SK-N-SH (cell line): Measurements from ENCODE around the gene BRD1. TPM values are rescaled to one million over a fixed set of nuclear protein-coding genes. Genes with fewer than 3 reads are reported as not detected.
"Not testable (repeated sequence)": the region's sequence is repeated elsewhere in the genome, so short reads cannot be mapped to it uniquely, and the experiment has no call there.

Experiments
- CTCF ChIA-PET: fragments of 300-600, 350-600 bp; formaldehyde crosslinking; extraction: SDS; loops from one replicate; lab custom pipeline; 2021; lab: Yijun Ruan, JAX
- POLR2A ChIA-PET: fragments of 350-600 bp; sonication (Branson Sonifier 250); formaldehyde crosslinking; extraction: SDS; loops from one replicate; lab custom pipeline; 2020; ENCODE audit warnings: antibody characterized with exemption, inconsistent platforms; lab: Yijun Ruan, JAX
- DNase-seq: peaks from one replicate; pipeline ENCODE4 v3.0.0; 2012
- H2AFZ ChIP-seq: fragments of 200-600 bp; sonication (generic); 2 replicates; pipeline ENCODE4 v1.8.1; 2016; ENCODE audit warnings: antibody characterized with exemption, mild to moderate bottlenecking, low read depth
- H3F3A ChIP-seq: fragments of 200-600 bp; sonication (generic); replicated peaks from 2 replicates; pipeline ENCODE3; 2016; ENCODE audit warnings: antibody characterized with exemption, mild to moderate bottlenecking; ENCODE audit not compliant: insufficient read depth
- H3K27ac ChIP-seq, 2 experiments: fragments of 200-500 bp in 1 of 2; fragments of 200-600 bp in 1 of 2; sonication (Bioruptor generic) in 1 of 2; sonication (generic), shearing (Covaris generic) in 1 of 2; 2 replicates each; pipeline versions ENCODE4 v1.5.1 to v1.6.1; 2014 to 2016; ENCODE audit warnings: low read depth in 2 of 2, inconsistent platforms in 1 of 2, low read length in 1 of 2, mild to moderate bottlenecking in 1 of 2, mixed read lengths in 1 of 2
- H3K27me3 ChIP-seq: fragments of 200-600 bp; sonication (generic), shearing (Covaris generic); 2 replicates; pipeline ENCODE4 v1.6.1; 2016; ENCODE audit warnings: mixed run types; ENCODE audit not compliant: insufficient read depth
- H3K36me3 ChIP-seq, 2 experiments: fragments of 200-500 bp in 1 of 2; fragments of 200-600 bp in 1 of 2; sonication (Bioruptor generic) in 1 of 2; sonication (generic) in 1 of 2; replicated peaks in 1 of 2; 2 replicates each; pipeline versions ENCODE3 to v1.5.1; 2014 to 2016; ENCODE audit warnings: low read length in 1 of 2, mild to moderate bottlenecking in 1 of 2; ENCODE audit not compliant: insufficient read depth in 2 of 2, control insufficient read depth in 1 of 2
- H3K4me1 ChIP-seq, 2 experiments: fragments of 200-500 bp in 1 of 2; fragments of 200-600 bp in 1 of 2; sonication (Bioruptor generic) in 1 of 2; sonication (generic), shearing (Covaris generic) in 1 of 2; 2 replicates each; pipeline versions ENCODE4 v1.5.1 to v1.6.1; 2014 to 2016; ENCODE audit warnings: low read depth in 1 of 2, low read length in 1 of 2, mixed run types in 1 of 2; ENCODE audit not compliant: insufficient read depth in 2 of 2, control insufficient read depth in 1 of 2
- H3K4me2 ChIP-seq: fragments of 200-600 bp; sonication (generic), shearing (Covaris generic); 2 replicates; pipeline ENCODE4 v1.6.1; 2017; ENCODE audit warnings: mixed run types
- H3K4me3 ChIP-seq, 2 experiments: fragments of 200-500 bp in 1 of 2; fragments of 200-600 bp in 1 of 2; sonication (Bioruptor generic) in 1 of 2; sonication (generic), shearing (Covaris generic) in 1 of 2; 2 replicates each; pipeline versions ENCODE4 v1.5.1 to v1.8.1; 2014 to 2016; ENCODE audit warnings: low read depth in 2 of 2, inconsistent platforms in 1 of 2, low read length in 1 of 2, mild to moderate bottlenecking in 1 of 2, mixed read lengths in 1 of 2, moderate library complexity in 1 of 2
- H3K79me2 ChIP-seq: fragments of 200-600 bp; sonication (generic); 2 replicates; pipeline ENCODE4 v1.8.1; 2017; ENCODE audit warnings: mild to moderate bottlenecking; ENCODE audit not compliant: insufficient read depth
- H3K9ac ChIP-seq: fragments of 200-600 bp; sonication (generic); 2 replicates; pipeline ENCODE4 v1.6.1; 2017; ENCODE audit warnings: mixed run types
- H3K9me2 ChIP-seq: fragments of 200-600 bp; sonication (generic); 2 replicates; pipeline ENCODE4 v1.6.1; 2017; ENCODE audit warnings: mixed run types
- H3K9me3 ChIP-seq: fragments of 200-600 bp; sonication (generic); 2 replicates; pipeline ENCODE4 v1.6.1; 2017; ENCODE audit warnings: mixed run types, mild to moderate bottlenecking, moderate library complexity
- H4K20me1 ChIP-seq: fragments of 200-600 bp; sonication (generic); 2 replicates; pipeline ENCODE4 v1.6.1; 2017; ENCODE audit warnings: mild to moderate bottlenecking, mixed run types; ENCODE audit not compliant: insufficient read depth
- CHD2 ChIP-seq: fragments of 150-350 bp; IDR thresholded peaks from 2 replicates; pipeline ENCODE4 v1.6.1; 2018; ENCODE audit warnings: low read length; ENCODE audit not compliant: partially characterized antibody
- ELF1 ChIP-seq: IDR thresholded peaks from 2 replicates; pipeline ENCODE4 v1.4.0; 2012
- EZH2phosphoT487 ChIP-seq: fragments of 200-600 bp; sonication (generic); IDR thresholded peaks from 2 replicates; pipeline ENCODE4 v1.6.1; 2017; ENCODE audit warnings: low read depth, mixed run types, mild to moderate bottlenecking, antibody characterized with exemption, moderate library complexity, borderline replicate concordance
- FOSL2 ChIP-seq: IDR thresholded peaks from 2 replicates; pipeline ENCODE4 v1.4.0; 2012; ENCODE audit warnings: low read depth, mild to moderate bottlenecking, moderate library complexity, borderline replicate concordance
- FOXJ3 ChIP-seq: sonication (generic); formaldehyde crosslinking; IDR thresholded peaks from 2 replicates; pipeline ENCODE4 v1.5.1; 2020; ENCODE audit warnings: mild to moderate bottlenecking, missing genetic modification reagents
- GABPA ChIP-seq: IDR thresholded peaks from 2 replicates; pipeline ENCODE4 v1.4.0; 2012; ENCODE audit warnings: low read depth, mild to moderate bottlenecking
- JUND ChIP-seq: IDR thresholded peaks from 2 replicates; pipeline ENCODE4 v1.4.0; 2012
- NFIC ChIP-seq: IDR thresholded peaks from 2 replicates; pipeline ENCODE4 v1.4.0; 2012; ENCODE audit warnings: borderline replicate concordance
- RCOR1 ChIP-seq: fragments of 150-350 bp; IDR thresholded peaks from 2 replicates; pipeline ENCODE4 v1.6.1; 2017; ENCODE audit warnings: antibody characterized with exemption, low read length
- RFX5 ChIP-seq: IDR thresholded peaks from 2 replicates; pipeline ENCODE4 v1.6.1; 2012; ENCODE audit warnings: mild to moderate bottlenecking, improper control_type of control experiment, low read length
- TAF1 ChIP-seq: IDR thresholded peaks from 2 replicates; pipeline ENCODE4 v1.6.1; 2012; ENCODE audit warnings: low read depth, mild to moderate bottlenecking, low read length, moderate library complexity, borderline replicate concordance
- TCF12 ChIP-seq: IDR thresholded peaks from 2 replicates; pipeline ENCODE4 v1.4.0; 2012
- TEAD4 ChIP-seq: IDR thresholded peaks from 2 replicates; pipeline ENCODE4 v1.4.0; 2012; ENCODE audit warnings: mild to moderate bottlenecking, borderline replicate concordance; ENCODE audit not compliant: insufficient read depth
- WGBS: methylation state at CpG from one replicate; pipeline ENCODE4 v1.1.6; 2017; ENCODE audit warnings: low lambda C conversion rate; 5-methylcytosine and 5-hydroxymethylcytosine counted together
- polyA plus RNA-seq, 3 experiments: library from polyadenylated mRNA; depleted of rRNA; stranded (reverse); fragments of >200 nt; gene quantifications; 2 replicates each; pipeline ENCODE4 v1.2.3, GENCODE V29; 2012
- TF ChIP-seq, protein P1 (sequence below): IDR thresholded peaks from 2 replicates; pipeline ENCODE4 v1.4.0; 2012; ENCODE audit warnings: low read depth
- TF ChIP-seq, protein P2 (sequence below): fragments of 150-350 bp; IDR thresholded peaks from 2 replicates; pipeline ENCODE4 v1.6.1; 2017; ENCODE audit warnings: antibody characterized with exemption, low read length, low read depth, borderline replicate concordance
- TF ChIP-seq, protein P3 (sequence below): fragments of 200-600 bp; sonication (generic); IDR thresholded peaks from 2 replicates; pipeline ENCODE4 v1.6.1; 2017; ENCODE audit warnings: antibody characterized with exemption, mild to moderate bottlenecking, moderate library complexity

Gene BRD1
- polyA plus RNA-seq, 1 of the 3 experiments (the other 2 are of a cell fraction) = 10.3 TPM

DNA sequence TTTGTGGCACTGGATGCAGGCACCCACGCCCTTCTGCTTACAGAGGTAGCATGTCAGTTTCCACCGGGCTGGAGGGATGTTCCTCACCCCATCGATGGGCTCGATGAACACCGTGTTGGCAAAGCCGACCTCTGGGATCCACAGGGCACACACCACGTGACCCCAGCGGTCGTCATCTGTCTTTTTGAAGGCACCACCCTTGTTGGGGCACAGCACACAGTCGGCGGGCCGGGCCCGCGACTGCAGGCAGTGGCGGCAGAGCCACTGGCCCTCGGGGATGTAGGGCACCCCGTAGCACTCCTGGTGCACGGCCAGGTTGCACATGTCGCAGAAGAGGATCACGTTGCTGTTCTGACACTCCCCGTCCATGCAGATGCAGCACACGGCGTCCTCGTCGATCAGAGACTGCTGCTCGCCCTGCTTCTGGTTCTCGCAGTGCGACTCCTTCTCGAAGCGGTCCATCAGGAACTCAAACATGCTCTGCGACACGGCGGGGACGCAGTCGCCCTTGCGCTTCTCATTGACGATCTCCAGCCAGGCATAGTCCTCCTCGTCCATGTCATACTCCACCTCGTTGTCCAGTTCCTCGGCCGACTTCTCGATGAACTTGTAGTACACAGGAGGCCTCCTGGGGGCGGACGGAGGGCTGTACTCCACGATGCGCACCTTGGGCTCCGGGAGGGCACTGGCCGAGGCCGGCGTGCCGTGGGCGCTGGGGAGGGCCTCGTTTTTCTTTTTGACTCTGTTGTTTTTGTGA lies 4.2 kb downstream of the BRD1 start:
- Histone ChIP-seq H3K4me2 (no peak overlapping the region), H4K20me1 (peaks cover 84% of the 10 kb centered on the region), H3K4me1 (peaks cover 9 to 24% of the 10 kb centered on the region in 2 experiments; a peak in 2 of 4 replicates), H3K9me2 (no peaks in the 10 kb centered on the region), H3K79me2 (peaks cover 87% of the 10 kb centered on the region), H3F3A (no peaks in the 10 kb centered on the region), H3K9ac (no peak overlapping the region), H2AFZ (no peak overlapping the region), H3K9me3 (no peaks in the 10 kb centered on the region), H3K27me3 (no peaks in the 10 kb centered on the region), H3K27ac (no peak overlapping the region), H3K4me3 (no peak overlapping the region), H3K36me3 (peaks cover 30 to 37% of the 10 kb centered on the region in 2 experiments)
- TF ChIP-seq GABPA (no peak), NFIC (no peak), FOXJ3 (CRISPR knock-in tag) (no peak), TEAD4 (no peak), JUND (no peak), FOSL2 (no peak), RFX5 (no peak), TAF1 (no peak), RCOR1 (no peak), CHD2 (no peak), EZH2phosphoT487 (no peak), ELF1 (no peak), TCF12 (no peak)
- TF ChIP-seq, protein P1, sequence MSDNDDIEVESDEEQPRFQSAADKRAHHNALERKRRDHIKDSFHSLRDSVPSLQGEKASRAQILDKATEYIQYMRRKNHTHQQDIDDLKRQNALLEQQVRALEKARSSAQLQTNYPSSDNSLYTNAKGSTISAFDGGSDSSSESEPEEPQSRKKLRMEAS = no peak
- TF ChIP-seq, protein P2, sequence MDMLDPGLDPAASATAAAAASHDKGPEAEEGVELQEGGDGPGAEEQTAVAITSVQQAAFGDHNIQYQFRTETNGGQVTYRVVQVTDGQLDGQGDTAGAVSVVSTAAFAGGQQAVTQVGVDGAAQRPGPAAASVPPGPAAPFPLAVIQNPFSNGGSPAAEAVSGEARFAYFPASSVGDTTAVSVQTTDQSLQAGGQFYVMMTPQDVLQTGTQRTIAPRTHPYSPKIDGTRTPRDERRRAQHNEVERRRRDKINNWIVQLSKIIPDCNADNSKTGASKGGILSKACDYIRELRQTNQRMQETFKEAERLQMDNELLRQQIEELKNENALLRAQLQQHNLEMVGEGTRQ = no peak
- TF ChIP-seq, protein P3, sequence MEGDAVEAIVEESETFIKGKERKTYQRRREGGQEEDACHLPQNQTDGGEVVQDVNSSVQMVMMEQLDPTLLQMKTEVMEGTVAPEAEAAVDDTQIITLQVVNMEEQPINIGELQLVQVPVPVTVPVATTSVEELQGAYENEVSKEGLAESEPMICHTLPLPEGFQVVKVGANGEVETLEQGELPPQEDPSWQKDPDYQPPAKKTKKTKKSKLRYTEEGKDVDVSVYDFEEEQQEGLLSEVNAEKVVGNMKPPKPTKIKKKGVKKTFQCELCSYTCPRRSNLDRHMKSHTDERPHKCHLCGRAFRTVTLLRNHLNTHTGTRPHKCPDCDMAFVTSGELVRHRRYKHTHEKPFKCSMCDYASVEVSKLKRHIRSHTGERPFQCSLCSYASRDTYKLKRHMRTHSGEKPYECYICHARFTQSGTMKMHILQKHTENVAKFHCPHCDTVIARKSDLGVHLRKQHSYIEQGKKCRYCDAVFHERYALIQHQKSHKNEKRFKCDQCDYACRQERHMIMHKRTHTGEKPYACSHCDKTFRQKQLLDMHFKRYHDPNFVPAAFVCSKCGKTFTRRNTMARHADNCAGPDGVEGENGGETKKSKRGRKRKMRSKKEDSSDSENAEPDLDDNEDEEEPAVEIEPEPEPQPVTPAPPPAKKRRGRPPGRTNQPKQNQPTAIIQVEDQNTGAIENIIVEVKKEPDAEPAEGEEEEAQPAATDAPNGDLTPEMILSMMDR = no peak
- no peak for DNase-seq
- ChIA-PET CTCF (no interaction called here), POLR2A (no interaction called here)
- 95% methylated on average over 41 of the region's 53 CpGs for WGBS

DNA sequence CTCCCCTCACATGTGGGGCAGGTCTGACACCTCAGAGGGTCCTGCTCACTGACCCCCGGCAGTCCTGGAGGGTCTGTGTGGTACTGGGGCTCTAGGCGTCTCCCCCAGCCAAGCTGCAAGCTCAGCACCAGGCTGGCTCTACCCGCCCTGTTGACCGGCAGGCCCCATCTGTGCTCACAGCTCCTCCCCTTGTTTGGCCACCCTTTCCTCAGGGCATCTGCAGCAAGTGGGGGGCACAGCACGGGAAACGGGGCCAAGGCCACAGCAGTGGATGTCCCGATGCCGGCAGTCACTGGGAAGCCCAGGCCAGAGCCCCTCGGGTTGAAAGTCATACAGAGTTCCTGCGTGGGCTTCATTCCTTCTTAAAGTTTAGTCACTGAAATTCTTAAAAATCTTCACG lies 5.9 kb downstream of the BRD1 start:
- POLR2A ChIA-PET, H3K9me2 ChIP-seq, H3K27ac ChIP-seq, DNase-seq, H2AFZ ChIP-seq, H3K4me2 ChIP-seq, H3F3A ChIP-seq, H3K4me3 ChIP-seq, H3K9ac ChIP-seq, H3K27me3 ChIP-seq, H3K9me3 ChIP-seq: not testable (repeated sequence)
- 84% methylated on average over 8 of the region's 11 CpGs for WGBS
- H3K4me1 ChIP-seq = peaks cover 9 to 19% of the 10 kb centered on the region in 2 experiments; a peak in 2 of 4 replicates
- H3K36me3 ChIP-seq = peaks cover 40 to 47% of the 10 kb centered on the region in 2 experiments
- peaks cover 100% of the 10 kb centered on the region for H3K79me2 ChIP-seq
- CTCF ChIA-PET = interaction anchor here (1.0 to 1.5 kb wide), 2 partner anchors 16 to 31 kb away, joined by 3 read pairs; no protein-coding TSS in a partner anchor
- H4K20me1 ChIP-seq = peaks cover 100% of the 10 kb centered on the region
